NCI-H1930 (cell line): ENCODE data around the gene PRR33.

Experiments
- DNase-seq, 2 experiments: peaks; one replicate each; lab custom pipeline; 2025; lab: John Stamatoyannopoulos, UW

PRR33 gene

DNA sequence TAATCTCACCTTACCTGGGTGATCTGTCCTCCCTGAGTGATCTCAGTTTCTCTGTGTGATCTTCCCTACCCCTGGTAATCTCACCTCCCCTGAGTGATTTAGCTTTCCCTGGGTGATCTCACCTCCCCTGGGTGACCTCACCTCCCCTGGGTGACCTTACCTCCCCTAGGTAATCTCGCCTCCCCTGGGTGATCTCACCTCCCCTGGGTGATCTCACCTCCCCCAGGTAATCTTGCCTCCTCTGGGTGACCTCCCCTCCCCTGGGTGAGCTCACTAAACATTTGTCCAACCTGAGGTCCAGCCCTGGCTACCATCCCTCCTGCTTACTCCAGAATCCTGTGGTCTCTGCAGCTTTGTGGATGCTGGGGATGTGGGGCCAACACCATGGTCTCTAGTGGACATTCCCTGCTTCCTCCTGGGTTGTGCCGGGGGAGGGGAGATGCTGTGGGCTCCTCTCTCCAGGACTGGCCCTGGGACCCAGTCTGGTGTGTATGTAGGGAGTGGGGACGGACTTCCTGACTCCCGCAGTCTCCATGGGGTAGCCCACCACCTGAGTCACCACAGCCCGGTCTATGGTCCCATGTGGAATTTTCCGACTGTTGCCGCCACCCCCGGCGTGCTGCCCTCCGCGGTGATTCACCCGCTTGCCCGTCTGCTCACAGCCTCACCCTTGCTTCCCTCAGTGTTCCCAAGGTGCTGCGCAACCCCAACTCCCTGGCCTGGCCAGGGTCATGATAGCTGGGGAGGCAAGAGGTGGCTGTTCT lies 28.9 kb downstream of the PRR33 start:
- DNase-seq: no peak

DNA sequence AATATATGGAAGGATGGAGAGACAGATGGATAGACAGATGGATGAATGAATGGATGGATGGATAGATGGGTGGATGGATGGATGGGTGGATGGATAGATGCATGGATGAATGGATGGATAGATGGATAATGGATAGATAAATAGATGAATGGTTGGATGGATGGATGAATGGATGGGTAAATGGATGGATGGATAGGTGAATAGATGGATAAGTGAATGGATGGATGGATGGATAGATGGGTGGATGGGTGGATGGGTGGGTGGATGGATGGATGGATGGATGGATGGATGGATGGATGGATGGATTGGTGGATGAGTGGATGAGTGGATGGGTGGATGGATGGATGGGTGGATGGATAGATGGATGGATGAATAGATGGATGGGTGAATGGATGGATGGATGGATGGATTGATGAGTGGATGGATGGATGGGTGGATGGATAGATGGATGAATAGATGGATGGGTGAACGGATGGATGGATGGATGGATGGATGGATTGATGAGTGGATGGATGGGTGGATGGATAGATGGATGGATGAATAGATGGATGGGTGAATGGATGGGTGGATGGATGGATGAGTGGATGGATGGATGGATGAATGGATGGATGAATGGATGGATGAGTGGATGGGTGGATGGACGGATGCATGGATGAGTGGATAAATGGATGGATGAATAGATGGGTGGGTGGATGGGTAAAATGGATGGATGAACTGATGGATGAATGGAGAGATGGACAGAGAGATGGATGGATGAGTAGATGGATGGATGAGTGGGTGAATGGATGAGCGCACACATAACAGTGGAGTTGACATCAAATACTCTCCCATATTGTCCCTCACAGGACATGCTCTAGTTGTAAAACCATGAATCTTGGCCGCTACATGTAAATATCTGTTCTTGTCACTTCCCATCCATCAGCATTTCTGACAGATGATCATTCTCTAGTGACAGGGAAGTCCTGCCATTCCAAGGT lies 30.0 kb downstream of the PRR33 start:
- no peak for DNase-seq

DNA sequence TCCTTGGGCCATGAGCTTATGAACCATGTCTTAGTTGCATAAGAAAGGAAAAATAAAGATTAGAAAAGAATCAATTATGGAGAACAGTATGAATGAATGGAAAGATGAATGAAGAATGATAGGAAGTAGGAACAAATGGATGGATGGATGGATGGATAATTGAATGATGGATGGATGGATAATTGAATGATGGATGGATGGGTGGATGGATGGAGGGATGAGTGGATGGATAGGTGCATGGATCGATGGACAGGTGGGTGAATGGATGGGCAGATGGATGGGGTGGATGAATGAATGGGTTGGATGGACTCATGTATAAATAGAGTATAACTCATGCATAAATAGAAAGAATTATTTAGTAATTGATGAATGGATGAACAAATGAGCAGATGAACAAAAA lies 31.6 kb downstream of the PRR33 start:
- DNase-seq: no peak

DNA sequence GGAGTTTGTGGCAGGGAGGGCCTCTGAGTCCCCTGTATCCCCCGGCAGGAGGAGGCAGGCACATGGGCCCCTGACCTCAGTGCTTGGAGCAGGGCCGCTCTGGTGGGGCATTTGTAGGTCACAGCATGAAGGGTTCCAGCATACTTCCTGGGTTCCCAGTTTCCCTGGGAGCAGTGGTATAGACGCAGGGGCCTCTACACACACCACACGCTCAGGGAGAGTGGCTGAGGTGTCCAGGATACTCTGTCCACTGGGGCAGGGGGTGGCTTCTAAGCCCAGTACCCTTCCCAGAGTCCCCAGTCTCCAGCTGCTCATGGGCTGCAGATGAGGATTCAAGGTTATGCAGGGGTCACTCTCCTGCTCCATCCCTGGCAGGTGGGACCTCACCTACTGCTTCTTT lies 32.7 kb downstream of the PRR33 start:
- no peak for DNase-seq

DNA sequence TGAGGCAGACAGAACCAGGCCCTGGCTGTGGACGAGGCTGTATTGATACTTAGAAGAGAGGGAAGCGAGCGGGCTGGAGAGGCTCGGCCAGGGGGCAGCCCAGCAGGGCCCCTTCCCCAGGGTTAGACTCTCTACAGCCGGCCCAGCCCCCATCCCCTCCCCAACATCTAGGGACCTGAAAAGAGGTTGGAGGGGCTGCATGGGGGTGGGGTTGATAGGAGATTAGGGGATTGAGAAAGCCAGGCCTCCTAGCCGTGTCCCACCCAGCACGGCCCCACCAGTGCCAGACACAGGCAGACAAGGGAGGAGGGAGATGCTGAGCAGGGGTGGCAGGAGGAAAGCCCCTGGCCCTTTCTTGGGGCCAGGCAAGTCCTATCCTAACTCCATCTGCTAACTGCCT lies 33.1 kb downstream of the PRR33 start:
- DNase-seq: no peak

DNA sequence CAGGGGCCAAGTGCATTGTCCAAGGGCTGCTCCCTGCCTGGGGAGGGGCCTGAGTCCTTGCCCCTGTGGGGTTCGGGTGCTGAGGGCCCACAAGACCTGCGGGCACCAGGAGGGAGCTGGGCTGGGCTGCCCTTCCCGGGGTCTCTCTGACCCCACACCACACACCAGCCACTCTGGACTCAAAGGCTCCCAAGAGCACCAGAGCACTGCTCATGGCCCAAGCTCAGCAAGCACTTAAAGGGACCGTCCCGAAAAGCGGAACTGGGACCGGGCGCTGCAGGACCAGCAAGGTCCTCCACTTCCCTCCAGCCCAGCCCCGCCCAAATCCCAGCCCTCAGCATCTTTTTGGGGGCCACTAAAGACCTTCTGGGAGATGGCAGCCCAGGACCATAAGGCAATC lies 33.5 kb downstream of the PRR33 start:
- DNase-seq: no peak

DNA sequence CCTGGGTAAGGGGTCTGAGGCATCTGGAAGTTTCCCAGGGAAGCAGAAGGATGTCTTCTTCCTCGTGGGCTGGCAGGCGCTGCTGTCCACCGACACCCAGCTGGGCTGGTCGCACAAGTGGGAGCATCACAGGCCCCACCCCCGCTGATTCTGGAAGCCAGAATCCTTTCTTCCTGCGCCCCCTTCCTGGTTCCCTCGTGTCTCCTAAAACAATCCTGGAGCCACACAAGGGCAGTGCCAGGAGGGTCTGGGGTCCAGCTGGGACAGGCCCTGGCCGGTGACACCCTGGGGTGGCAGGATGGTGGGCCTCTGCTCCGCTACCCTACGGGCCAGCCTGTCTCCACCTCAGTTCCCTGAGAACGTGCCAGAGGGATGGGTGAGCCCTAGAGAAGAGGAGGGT lies 34.6 kb downstream of the PRR33 start:
- no peak for DNase-seq

DNA sequence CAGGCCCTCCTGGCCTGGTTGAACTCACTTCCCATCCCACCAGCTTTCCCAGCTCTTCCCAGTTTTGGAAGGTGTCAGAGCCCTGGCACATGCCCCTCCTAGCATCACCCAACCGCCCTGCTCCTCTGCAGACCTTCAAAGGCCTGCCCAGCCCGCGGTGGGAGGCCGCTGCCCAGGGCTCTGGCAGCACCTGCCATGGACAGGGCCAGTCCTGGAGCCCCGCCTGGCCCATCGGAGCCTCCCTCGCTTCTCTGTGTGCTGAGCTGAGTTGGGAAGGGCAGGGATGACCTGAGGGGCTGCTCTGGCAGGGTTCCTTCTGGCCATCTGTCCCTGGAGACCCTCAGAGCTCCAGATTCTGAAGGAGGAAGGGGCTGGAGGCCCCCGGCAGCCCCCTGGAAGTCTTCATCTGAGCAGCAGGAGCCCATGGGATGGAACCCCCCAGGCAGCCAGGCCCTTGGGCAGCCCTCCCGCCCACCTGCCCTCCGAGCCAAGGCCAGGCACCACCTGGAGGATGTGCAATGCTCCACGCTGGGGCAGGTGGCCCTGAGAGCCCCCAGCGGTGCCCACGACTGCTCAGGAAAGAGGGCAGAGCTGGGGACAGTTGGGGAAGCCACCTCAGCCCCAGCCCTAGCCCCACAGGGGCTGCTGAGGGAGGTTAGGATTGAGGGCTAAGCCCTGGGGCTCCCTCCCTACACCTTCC lies 35.2 kb downstream of the PRR33 start:
- DNase-seq: no peak

DNA sequence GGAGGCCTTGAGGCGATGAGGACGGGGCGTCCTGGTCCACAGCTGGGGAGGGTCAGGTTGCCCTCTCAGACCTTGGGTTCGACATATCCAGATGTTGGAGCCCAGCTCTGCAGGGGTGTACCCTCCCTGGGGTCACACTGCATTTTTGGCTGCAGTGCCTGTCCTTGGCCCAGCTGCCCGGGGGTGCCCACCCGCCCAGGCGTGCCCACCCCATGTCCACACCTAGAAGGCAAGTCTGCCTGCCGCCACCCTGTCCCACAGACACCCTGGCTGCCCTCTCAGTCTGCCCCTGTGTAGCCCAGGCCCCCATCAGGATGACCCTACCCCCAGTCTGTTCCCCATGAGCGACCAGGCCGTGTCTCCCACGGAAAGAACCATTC lies 35.8 kb downstream of the PRR33 start:
- no peak for DNase-seq

DNA sequence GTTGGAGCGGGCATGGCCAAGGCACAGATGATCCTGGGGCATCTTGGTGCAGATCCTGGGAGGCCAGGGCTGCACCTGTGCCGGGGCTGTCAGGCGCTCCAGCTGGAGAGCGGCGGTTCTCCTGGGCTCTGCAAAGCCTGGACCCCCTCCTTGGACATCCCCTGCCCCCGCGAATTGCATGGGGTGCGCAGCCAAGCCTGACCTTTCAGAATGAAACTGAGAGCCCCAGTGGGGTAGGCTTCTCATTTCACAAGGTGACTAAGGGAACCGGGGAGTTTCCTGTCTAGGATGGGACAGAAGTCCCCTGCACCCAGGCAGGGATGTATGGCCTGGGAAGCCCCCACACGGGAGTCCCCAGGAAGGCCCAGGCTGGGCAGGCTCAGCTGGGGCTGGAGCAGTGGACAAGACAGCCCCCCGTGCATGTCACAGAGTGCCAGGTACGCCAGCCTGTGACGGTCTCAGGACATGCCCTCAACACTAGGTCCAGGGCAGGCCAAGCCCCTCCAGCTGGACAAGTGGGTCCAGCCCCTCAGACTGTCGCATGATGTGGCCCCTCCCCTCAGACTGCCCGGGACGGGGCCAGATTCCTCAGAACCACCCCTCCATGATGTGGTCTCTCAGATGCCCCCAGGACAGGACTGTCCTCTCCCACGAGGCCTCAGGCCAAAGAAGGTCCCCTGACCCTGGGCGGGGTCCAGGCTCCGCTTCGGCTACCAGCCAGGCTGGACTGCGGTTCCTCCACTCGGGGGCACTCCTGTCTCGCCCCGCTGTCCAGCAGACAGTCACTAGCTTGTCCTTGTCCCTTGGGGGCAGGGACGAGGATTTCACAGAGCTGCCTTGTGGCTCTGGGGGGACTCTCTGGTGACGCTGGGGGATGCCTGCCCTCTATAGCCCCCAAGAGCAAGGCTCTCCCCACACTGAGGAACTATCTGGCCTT lies 36.5 kb downstream of the PRR33 start:
- no peak for DNase-seq

DNA sequence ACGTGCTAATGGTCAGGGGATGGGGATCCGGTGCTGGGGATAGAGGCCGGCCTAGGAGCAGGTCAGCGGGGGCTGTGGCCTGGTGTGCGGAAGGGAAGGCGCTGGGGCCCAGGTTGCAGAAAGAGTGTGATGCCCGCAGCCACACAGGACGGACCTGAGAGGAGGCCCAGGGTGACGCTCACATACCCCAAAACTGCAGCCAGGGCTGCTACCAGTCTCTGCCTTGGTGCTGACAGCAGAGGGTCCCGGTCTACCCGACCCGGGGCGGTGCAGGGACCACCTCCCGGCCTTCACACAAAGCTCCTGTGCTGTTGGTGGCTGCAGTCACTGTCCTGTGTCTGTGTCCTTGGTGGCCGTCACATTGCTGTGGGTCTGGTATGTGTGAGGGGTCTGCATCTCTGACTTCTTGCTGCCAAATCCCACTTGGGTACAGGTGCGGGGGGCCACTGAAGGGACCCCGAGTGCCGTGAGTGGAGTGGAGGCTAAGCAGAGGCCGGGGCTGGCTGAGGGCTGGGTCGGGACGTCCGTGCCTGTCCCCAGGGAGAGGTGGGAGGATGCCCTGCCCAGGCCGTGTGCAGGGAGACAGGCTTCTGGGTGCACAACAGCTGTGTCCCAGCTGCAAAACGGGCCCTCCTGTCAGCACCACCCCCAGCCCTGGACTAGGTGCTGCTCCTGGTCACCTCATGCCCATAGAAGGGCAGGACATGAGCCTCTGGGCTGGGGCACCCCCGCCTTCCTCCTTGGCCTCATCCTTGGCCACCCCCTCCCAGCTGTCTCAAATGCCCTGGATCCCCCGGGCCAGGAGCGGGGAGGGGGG lies 37.4 kb downstream of the PRR33 start:
- DNase-seq: no peak

DNA sequence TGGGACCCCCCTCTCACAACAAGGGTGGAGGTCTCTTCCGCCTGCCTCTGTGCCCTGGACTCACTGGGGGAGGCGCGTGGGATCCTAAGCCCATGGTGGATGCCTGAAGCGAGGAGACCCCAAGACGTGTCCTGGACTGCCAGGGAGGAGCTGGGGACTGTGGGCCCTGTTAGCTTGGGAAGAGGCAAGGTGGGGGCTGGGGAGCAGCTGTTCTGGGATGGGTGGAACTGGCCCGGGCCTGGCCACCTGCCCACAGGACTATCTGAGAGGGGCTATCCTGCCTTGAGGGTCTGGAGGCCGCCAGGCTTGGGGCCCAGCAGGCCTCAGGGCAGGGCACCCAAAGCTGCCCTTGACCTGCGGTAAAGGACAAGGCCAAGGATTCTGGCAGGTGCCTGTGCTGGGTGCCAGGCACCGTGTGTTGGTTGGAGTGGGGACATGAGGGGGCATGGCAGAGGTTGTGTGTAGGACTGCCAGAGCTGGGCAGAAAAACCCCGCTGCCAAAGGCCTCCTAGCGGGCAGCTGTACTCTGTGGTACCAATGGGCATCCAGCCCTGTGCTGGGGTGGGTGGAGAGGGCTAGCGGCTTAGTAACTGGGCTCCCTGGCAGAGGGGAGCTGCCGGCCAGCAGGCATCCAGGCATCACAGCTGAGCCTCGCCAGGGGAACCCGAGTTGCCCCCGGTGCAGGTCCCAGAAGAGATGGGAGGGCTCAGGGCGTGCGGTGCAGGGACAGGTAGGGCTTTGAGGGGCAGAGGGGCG lies 38.1 kb downstream of the PRR33 start:
- DNase-seq: no peak

DNA sequence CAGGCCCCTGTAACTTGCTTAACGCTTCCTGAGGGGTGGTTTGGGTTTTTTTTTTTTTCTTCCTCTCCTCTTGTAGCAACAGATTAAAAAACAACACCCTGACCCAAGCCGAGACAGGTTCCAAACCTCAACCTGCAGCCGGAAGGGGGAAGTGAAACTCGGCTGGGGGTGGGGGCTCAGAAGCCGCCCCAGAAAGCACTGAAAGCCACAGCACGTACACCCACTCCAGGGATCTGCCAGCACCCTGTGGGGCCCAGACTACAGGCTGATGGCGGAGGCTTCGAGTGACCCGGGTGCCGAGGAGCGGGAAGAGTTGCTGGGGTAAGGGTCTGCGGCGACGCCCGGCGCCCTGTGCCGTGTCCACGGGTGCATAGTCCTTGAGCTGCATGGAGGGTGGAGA lies 38.8 kb downstream of the PRR33 start, which contains the start of gene LSP1:
TSS of gene LSP1 (plus strand) at position 208 of the 400 bp plus-strand sequence. CDS start at position 269, 61 bp downstream.
- no peak for DNase-seq

DNA sequence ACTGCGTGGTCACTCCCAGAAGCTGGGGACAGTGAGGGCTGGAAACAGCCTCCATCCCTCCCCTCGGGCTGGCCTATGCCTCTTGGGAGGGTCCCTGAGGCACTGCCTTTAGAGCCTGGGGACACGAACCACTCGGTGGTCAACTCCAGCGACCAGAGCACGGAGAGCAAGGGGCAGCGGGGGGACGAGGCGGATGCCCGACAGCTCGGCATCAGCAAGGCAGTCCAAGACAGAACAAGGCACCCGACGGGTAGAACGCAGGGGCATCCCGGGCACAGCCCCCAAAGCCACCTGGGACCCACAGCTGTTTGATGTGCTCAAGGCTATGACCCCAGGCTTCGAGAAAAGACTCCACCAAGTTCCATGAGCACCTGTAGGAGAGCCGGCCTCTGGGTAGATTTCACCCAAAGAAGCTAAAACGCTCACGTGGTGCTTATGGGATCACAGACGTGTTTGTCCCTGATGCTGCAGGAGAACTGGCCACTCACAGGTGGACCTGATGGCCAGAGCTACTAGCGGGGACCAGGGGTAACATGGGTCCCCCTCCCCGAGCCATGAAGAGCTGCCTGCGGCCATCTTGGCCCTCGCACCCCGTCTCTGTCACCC lies 39.3 kb downstream of the PRR33 start:
- DNase-seq: no peak

DNA sequence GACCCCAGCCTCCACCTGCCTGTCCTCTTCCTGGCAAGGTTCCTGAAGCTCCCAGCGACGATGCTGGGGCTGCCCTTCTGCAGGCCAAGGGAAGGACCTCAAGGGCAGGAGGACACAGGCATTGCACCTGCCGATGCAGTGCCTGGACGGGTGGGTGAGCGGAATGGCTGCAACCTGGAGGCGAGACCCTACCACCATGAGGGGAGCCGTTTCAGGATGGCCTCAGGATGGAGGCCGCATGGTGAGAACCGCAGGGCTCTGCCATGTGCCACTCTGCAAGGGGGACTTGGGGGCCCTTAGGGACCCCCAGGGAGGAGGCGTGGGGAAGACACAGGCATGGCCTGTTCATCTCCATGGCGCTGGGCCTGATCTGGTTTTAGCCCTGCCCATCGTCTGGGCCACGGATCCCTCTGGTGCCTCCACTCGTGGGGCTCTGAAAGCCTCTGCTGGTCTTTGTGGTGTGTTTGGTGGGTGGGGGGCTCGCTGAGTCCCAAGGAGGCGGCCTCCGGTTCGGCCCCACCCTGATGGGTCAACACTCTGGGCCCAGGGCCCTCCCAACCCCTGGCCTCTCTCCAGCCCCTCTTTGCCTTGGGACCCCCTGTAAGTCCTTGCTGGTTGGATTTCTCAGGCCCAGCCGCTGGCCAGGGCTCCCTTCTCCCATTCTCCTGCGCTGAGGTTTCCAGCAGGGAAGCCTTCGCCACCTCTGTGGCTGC lies 40.1 kb downstream of the PRR33 start:
- DNase-seq: no peak

DNA sequence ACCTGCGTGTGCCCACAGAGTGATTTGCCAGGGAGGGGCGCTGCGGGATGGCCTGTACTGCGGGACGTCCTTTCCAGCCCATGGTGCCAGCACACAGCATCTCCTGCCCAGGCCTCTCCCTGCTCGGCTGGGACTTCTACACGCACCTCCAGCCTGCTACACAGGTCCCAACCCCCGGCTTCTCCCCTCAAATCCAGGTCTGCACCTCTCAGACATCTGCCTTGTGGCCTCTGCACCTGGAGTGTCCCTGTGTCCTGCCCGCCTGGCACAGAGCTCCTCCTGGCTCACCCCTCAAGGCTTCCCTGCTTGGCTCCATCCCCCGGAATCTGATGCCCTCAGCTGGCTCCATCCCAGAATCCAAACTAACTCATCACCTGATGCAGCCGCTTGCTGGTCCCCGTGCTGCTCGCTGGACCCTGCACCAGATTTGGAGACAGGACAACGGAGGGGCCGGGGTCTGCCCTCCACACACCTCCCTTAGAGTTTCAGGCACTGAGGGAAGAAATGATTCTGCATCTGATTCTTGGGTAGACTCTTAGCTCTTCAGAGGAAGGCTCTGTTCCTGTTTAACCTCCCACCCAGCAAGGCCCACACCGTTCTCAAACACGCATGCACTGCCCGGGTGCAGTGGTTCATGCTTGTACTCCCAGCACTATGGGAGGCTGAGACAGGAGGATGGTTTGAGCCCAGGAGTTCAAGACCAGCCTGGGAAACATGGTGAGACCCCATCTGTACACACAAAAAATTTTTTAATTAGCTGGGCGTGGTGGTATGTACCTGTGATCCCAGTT lies 42.9 kb downstream of the PRR33 start:
- DNase-seq: no peak

DNA sequence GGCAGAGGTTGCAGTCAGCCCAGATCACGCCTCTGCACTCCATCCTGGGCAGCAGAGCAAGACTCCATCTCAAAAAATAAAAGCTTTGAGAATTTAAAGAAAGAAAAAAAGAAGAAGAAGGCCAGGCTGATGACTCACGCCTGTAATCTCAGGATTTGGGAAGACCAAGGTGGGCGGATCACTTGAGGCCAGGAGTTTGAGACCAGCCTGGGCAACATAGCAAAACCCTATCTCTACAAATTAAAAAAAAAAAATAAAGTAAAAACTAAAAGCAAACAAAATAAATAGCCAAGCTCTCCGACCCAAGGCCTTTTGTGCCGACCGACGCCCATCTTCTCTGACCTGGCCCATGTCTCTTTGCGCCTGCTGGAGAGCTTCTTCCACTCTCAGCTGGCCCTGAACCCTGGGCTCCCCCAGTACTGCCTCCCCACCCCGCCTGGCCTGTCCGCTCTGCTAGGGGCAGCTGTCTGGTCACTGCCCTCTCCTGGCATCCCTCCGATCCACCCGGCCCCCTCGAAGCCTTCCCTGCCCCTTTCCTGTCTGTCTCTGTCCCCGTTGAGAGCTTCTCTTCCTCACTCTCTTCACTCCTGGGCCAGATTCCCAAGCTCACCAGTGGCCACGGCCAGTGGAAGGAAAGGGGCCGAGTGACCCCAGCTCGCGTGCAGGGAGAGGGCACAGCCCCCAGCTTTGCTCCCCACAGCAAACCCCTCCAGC lies 43.6 kb downstream of the PRR33 start:
- no peak for DNase-seq
